Right lobe of liver (tissue), 6 donors: ENCODE results near the gene CRIP3. TPM values are rescaled to one million over a fixed set of nuclear protein-coding genes. Genes with fewer than 3 reads are reported as not detected.

Experiments used
- ATAC-seq, 4 donors: fragments of 200-7000 bp; cut with Tn5 transposase; one replicate each; pipeline ENCODE4 v1.9.1; 2020; ENCODE audit warnings: mild to moderate bottlenecking in 4 of 4, moderate library complexity in 4 of 4
- DNase-seq, 3 donors: peaks; one replicate each; pipeline ENCODE4 v3.0.0-alpha.2; 2020
- H3K27ac ChIP-seq, 3 donors: fragments of 200-600 bp; one replicate each; pipeline ENCODE4 v1.8.0; 2022
- H3K27me3 ChIP-seq, 2 donors: fragments of 200-600 bp; one replicate each; pipeline ENCODE4 v1.8.0; 2022
- H3K36me3 ChIP-seq, 4 donors: fragments of 200-600 bp; sonication (generic) in 1 of 4; one replicate each; pipeline versions ENCODE4 v1.5.1 to v1.8.0; 2017 to 2022; ENCODE audit warnings: control low read depth in 1 of 4
- H3K4me1 ChIP-seq, 4 donors: fragments of 200-600 bp; sonication (generic) in 1 of 4; one replicate each; pipeline versions ENCODE4 v1.5.1 to v1.8.0; 2017 to 2022; ENCODE audit warnings: control low read depth in 1 of 4
- H3K4me3 ChIP-seq, 3 donors: fragments of 200-600 bp; one replicate each; pipeline ENCODE4 v1.8.0; 2022
- H3K9me3 ChIP-seq, 4 donors: fragments of 200-600 bp; sonication (generic) in 1 of 4; one replicate each; pipeline versions ENCODE4 v1.5.1 to v1.8.0; 2017 to 2022; ENCODE audit warnings: control low read depth in 1 of 4
- CTCF ChIP-seq, 4 donors: fragments of 200-600 bp in 3 of 4; fragments of 450-650 bp in 1 of 4; IDR thresholded peaks; one replicate each; pipeline versions ENCODE4 v1.5.1 to v1.8.0; 2016 to 2022; ENCODE audit warnings: antibody characterized with exemption in 4 of 4, mild to moderate bottlenecking in 2 of 4
- POLR2A ChIP-seq: fragments of 450-650 bp; IDR thresholded peaks from one replicate; pipeline ENCODE4 v1.6.1; 2017; ENCODE audit warnings: antibody characterized with exemption, mild to moderate bottlenecking
- WGBS: methylation state at CpG from one replicate; pipeline ENCODE4 v1.1.6; 2018; ENCODE audit warnings: low coverage, low lambda C conversion rate; ENCODE audit not compliant: insufficient coverage; ENCODE audit errors: missing lambda C conversion rate; 5-methylcytosine and 5-hydroxymethylcytosine counted together
- intact Hi-C, 2 donors: fragments of 100-400 bp; cut with DNase I; formaldehyde crosslinking; loops; one replicate each; pipeline versions ENCODE4 v1.11.2 to v1.14.1; 2022
- total RNA-seq, 6 experiments: library from RNA; depleted of rRNA in 2 of 6; stranded (reverse); fragments of >200 nt in 2 of 6; fragmentation: NEBNext Ultra II Directional in 3 of 6; extraction: Animal tissue kit (Norgen Biotek cat#: 25700) in 3 of 6; gene quantifications; one replicate each; pipeline versions ENCODE4 v1.1.0 to v1.2.4, GENCODE V29; 2016 to 2023
- donor health status: DM: no; HTN: yes; CAD: no.
- donor health status: DM: no; HTN: no; CAD: no.
- donor health status: DM: no; HTN: no; CAD: no.
- donor health status: DM: no; HTN: yes; CAD: no.
- donor health status: DM: no; HTN: yes; CAD: no.

Gene CRIP3
- total RNA-seq, 6 experiments from 2014 or later, result 2.1 to 7.9 (median 5.2) TPM

GRCh38 chr6:43328528-43328927, 19.9 kb upstream of the CRIP3 start:
- no peaks in the 10 kb centered on the region for H3K36me3 ChIP-seq
- no peaks in the 10 kb centered on the region for H3K9me3 ChIP-seq
- WGBS, result 22% methylated on average over 1 of the region's 1 CpG
- no peak overlapping the region for H3K4me3 ChIP-seq
- intact Hi-C loops, result no loop called here
- no peak for TF ChIP-seq POLR2A
- TF ChIP-seq CTCF (IDR thresholded peaks at IDR 0.05), result no peak
- peak overlapping the region in 1 of 3 donors; percentile 25 for H3K27ac ChIP-seq
- DNase-seq, result no peak
- H3K27me3 ChIP-seq, result no peaks in the 10 kb centered on the region
- ATAC-seq, result peak in 3 of 4 donors; percentile 67 to 89 (median 86)
- peaks cover 0 to 11% (median 0%) of the 10 kb centered on the region in 4 donors for H3K4me1 ChIP-seq

- TF ChIP-seq POLR2A (no peak), CTCF (IDR thresholded peaks at IDR 0.05) (no peak)
- 74% methylated on average over 1 of the region's 1 CpG for WGBS
- no peaks in the 10 kb centered on the region for H3K27me3 ChIP-seq
- DNase-seq, result no peak
- H3K4me3 ChIP-seq, result no peak overlapping the region
- H3K27ac ChIP-seq, result no peak overlapping the region
- peaks cover 0 to 11% (median 0%) of the 10 kb centered on the region in 4 donors for H3K4me1 ChIP-seq
- no peak for ATAC-seq
- H3K36me3 ChIP-seq, result no peaks in the 10 kb centered on the region
- intact Hi-C loops, result no loop called here
- H3K9me3 ChIP-seq, result no peaks in the 10 kb centered on the region
These were observed 17.2 kb upstream of the CRIP3 start for GRCh38 chr6:43325876-43326275.

GRCh38 chr6:43318011-43318410, 9.4 kb upstream of the CRIP3 start:
- DNase-seq (no peak), ATAC-seq (no peak)
- H3K9me3 ChIP-seq, result no peaks in the 10 kb centered on the region
- intact Hi-C loops, result no loop called here
- 79% methylated on average over 2 of the region's 2 CpGs for WGBS
- TF ChIP-seq CTCF (IDR thresholded peaks at IDR 0.05), result no peak
- TF ChIP-seq POLR2A, result no peak
- no peaks in the 10 kb centered on the region for H3K36me3 ChIP-seq
- no peaks in the 10 kb centered on the region for H3K27me3 ChIP-seq
- H3K27ac ChIP-seq, result no peak overlapping the region
- H3K4me3 ChIP-seq, result no peak overlapping the region
- H3K4me1 ChIP-seq, result no peaks in the 10 kb centered on the region

- no peak overlapping the region for H3K4me3 ChIP-seq
- no peaks in the 10 kb centered on the region for H3K36me3 ChIP-seq
- no peaks in the 10 kb centered on the region for H3K27me3 ChIP-seq
- H3K27ac ChIP-seq, result no peak overlapping the region
- DNase-seq (no peak), ATAC-seq (no peak)
- H3K9me3 ChIP-seq, result no peaks in the 10 kb centered on the region
- intact Hi-C loops, result no loop called here
- no peak for TF ChIP-seq POLR2A
- TF ChIP-seq CTCF (IDR thresholded peaks at IDR 0.05), result no peak
- peaks cover 0 to 7% (median 0%) of the 10 kb centered on the region in 4 donors for H3K4me1 ChIP-seq
- WGBS, result 100% methylated on average over 1 of the region's 1 CpG
These were observed 5.2 kb upstream of the CRIP3 start for GRCh38 chr6:43313813-43314212.

GRCh38 chr6:43311666-43312065, 3.0 kb upstream of the CRIP3 start:
- intact Hi-C loops, result no loop called here
- Histone ChIP-seq H3K9me3 (no peaks in the 10 kb centered on the region), H3K36me3 (no peaks in the 10 kb centered on the region), H3K27me3 (no peaks in the 10 kb centered on the region), H3K4me3 (no peak overlapping the region), H3K27ac (no peak overlapping the region), H3K4me1 (peaks cover 0 to 22% (median 0%) of the 10 kb centered on the region in 4 donors)
- DNase-seq, result no peak
- no peak for ATAC-seq
- 68% methylated on average over 3 of the region's 3 CpGs for WGBS
- TF ChIP-seq POLR2A, result no peak
- no peak for TF ChIP-seq CTCF (IDR thresholded peaks at IDR 0.05)
